DND-41 (cell line): Measurements from ENCODE around the gene ARHGAP24.

Experiments used
- EZH2 ChIP-seq: IDR thresholded peaks from 3 replicates; pipeline ENCODE4 v1.6.1; 2012; ENCODE audit warnings: borderline replicate concordance, low read depth, mild to moderate bottlenecking, moderate library complexity, low read length, inconsistent platforms; ENCODE audit not compliant: severe bottlenecking
- TF ChIP-seq, protein P1 (sequence below): IDR thresholded peaks from 2 replicates; pipeline ENCODE4 v1.5.1; 2012; ENCODE audit warnings: borderline replicate concordance, low read length, moderate library complexity, mild to moderate bottlenecking; ENCODE audit not compliant: poor library complexity, severe bottlenecking; ENCODE audit errors: extremely low read depth

DNA sequence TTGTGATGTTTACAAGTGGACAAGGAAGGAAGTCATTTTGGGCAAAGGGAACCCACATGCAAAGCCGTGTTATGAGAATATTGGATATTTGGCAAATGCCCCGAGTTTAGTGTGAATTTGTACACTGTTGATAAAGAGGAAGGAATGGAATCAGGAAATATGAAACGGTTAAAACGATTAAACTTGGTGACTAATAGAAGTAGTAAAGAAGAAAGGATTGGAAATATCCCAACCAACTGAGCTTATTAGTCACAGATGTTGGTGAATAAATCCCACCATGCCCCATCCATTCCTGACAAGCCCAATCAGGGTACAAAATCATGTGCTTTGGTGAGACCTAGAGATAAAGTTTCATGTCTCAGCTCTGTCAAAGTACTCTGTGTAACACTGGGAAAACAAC lies 22.0 kb downstream of the ARHGAP24 start:
- TF ChIP-seq, protein P1, sequence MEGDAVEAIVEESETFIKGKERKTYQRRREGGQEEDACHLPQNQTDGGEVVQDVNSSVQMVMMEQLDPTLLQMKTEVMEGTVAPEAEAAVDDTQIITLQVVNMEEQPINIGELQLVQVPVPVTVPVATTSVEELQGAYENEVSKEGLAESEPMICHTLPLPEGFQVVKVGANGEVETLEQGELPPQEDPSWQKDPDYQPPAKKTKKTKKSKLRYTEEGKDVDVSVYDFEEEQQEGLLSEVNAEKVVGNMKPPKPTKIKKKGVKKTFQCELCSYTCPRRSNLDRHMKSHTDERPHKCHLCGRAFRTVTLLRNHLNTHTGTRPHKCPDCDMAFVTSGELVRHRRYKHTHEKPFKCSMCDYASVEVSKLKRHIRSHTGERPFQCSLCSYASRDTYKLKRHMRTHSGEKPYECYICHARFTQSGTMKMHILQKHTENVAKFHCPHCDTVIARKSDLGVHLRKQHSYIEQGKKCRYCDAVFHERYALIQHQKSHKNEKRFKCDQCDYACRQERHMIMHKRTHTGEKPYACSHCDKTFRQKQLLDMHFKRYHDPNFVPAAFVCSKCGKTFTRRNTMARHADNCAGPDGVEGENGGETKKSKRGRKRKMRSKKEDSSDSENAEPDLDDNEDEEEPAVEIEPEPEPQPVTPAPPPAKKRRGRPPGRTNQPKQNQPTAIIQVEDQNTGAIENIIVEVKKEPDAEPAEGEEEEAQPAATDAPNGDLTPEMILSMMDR = no peak
- TF ChIP-seq EZH2 = no peak
